ENCODE results near the gene TRIM33. TPM values are rescaled to one million over a fixed set of nuclear protein-coding genes. Genes with fewer than 3 reads are reported as not detected.

Gene TRIM33
- total and polyA plus RNA-seq, 2 donors (not counting 3 experiments of a cell fraction or from before 2014, with no cell fraction given): 10.3 to 29.1 TPM

DNA sequence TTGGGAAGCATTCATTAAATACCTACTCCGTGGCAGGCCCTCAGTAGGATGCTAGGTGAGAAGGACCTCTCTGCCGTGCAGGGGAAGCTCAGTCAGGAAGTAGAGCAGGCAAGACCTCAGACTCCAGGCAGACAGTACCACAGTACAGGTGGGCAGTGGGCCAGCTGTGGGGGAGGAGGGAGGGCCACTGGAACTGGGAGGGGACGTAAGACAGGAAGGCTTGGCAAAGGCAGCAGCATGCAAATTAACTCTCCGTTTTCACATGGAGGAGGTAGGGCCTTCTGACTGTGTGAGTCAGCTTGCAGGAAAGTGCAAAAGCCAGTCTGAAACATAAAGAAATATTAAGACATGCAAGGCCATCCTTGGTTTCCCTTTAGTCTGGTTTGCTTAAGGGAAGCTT lies 157.7 kb downstream of the TRIM33 start:
- H4K20me1 ChIP-seq (replicated peaks; ENCODE audit: control insufficient read depth, extremely low read depth, insufficient read depth, low read length): no peaks in the 10 kb centered on the region
- intact Hi-C loops (cut with micrococcal nuclease) (no loop called here), dilution Hi-C loops (cut with MboI; ENCODE audit: extremely low pct_ligation_motif_present, low sequenced_read_pairs) (no loop called here)
- no peaks in the 10 kb centered on the region for H3K9me1 ChIP-seq (replicated peaks; ENCODE audit: control insufficient read depth, extremely low read depth, insufficient read depth, low read length)
- BruUV-seq (replicated peaks): no TSS peak
- ChIA-PET CTCF (interaction anchor here (0.7 to 0.9 kb wide), 2 partner anchors 342 to 375 kb away, joined by 3 read pairs; partner anchors contain the start of gene AMPD1), POLR2A (no interaction called here)
- H3K4me3 ChIP-seq (replicated peaks in 1 of 3; ENCODE audit: insufficient read depth in 1 of 3, low read depth in 1 of 3, low read length in 3 of 3): no peak overlapping the region
- no peak overlapping the region for H3K4me2 ChIP-seq (ENCODE audit: insufficient read depth, low read length)
- FAIRE-seq: no peak
- no peaks in the 10 kb centered on the region for H3K9me3 ChIP-seq (replicated peaks; ENCODE audit: control insufficient read depth, insufficient read depth, low read length)
- DNase-seq (ENCODE audit: low read depth, low spot score): peak; percentile 16
- no peaks in the 10 kb centered on the region for H3K79me2 ChIP-seq (ENCODE audit: control insufficient read depth, insufficient read depth, low read length)
- peaks cover 0 to 3% of the 10 kb centered on the region in 2 experiments for H3K27me3 ChIP-seq (ENCODE audit: control insufficient read depth in 2 of 2, insufficient read depth in 2 of 2, low read length in 2 of 2)
- no peak overlapping the region for H2AFZ ChIP-seq (ENCODE audit: low read depth, low read length)
- H3K27ac ChIP-seq (ENCODE audit: insufficient read depth, low read depth, low read length): no peak overlapping the region
- H3K9ac ChIP-seq (replicated peaks; ENCODE audit: extremely low read depth, insufficient read depth, low read length): no peak overlapping the region
- H3K36me3 ChIP-seq (ENCODE audit: control insufficient read depth in 2 of 2, extremely low read depth in 1 of 2, insufficient read depth in 2 of 2, low read length in 2 of 2): no peaks in the 10 kb centered on the region
- TF ChIP-seq, protein P1, sequence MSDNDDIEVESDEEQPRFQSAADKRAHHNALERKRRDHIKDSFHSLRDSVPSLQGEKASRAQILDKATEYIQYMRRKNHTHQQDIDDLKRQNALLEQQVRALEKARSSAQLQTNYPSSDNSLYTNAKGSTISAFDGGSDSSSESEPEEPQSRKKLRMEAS (IDR thresholded peaks at IDR 0.05; ENCODE audit: insufficient read depth, insufficient read length): no peak
- no peak for TF ChIP-seq FOS (IDR thresholded peaks at IDR 0.05; ENCODE audit: borderline replicate concordance, insufficient read depth, low read length)
- TF ChIP-seq, protein P2, sequence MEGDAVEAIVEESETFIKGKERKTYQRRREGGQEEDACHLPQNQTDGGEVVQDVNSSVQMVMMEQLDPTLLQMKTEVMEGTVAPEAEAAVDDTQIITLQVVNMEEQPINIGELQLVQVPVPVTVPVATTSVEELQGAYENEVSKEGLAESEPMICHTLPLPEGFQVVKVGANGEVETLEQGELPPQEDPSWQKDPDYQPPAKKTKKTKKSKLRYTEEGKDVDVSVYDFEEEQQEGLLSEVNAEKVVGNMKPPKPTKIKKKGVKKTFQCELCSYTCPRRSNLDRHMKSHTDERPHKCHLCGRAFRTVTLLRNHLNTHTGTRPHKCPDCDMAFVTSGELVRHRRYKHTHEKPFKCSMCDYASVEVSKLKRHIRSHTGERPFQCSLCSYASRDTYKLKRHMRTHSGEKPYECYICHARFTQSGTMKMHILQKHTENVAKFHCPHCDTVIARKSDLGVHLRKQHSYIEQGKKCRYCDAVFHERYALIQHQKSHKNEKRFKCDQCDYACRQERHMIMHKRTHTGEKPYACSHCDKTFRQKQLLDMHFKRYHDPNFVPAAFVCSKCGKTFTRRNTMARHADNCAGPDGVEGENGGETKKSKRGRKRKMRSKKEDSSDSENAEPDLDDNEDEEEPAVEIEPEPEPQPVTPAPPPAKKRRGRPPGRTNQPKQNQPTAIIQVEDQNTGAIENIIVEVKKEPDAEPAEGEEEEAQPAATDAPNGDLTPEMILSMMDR (IDR thresholded peaks at IDR 0.05; ENCODE audit: extremely low read depth in 1 of 2, insufficient read depth in 1 of 2, low read depth in 1 of 2, low read length in 2 of 2): no peak
- TF ChIP-seq JUN (IDR thresholded peaks at IDR 0.05; ENCODE audit: borderline replicate concordance, insufficient read depth, insufficient read length, low read depth): no peak
- TF ChIP-seq GATA2 (IDR thresholded peaks at IDR 0.05; ENCODE audit: insufficient read depth, insufficient read length, low read depth, low read length): no peak
- TF ChIP-seq POLR2A (IDR thresholded peaks at IDR 0.05; ENCODE audit: low read depth, low read length): no peak
- TF ChIP-seq MYC (IDR thresholded peaks at IDR 0.05; ENCODE audit: low read depth, low read length): no peak
- no peaks in the 10 kb centered on the region for H3K4me1 ChIP-seq (ENCODE audit: control insufficient read depth, extremely low read depth, insufficient read depth, low read length)

All from endothelial cell of umbilical vein (primary cell).